ENCODE results near the gene CYP26A1.

CYP26A1 gene

DNA sequence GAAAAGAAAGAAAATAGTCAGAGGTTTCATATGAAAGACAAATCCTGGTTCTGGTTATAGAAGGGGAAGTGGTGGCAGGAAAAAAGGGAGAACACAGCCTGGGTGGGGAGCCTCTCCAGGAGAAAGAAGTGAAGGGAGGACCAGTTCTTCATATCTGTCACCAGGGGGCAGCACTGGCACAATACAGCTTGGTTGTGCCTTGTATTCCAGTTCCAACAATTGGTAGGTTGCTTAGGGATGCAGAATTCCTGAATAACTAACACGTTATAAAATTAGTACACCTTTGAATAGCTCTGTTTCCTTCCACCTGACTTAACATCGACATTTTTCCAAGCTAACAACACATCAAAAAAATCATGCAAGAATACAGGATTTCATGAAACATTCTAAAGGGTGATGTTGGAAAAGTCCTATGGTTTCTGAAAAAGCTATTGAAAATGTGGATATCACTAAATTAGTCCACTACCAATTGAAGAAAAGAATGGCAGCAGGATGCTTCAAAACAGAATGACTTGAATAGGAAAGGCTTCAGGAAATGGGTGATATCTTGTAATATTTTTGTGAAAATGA is 52.9 kb downstream of the CYP26A1 start:
- Histone ChIP-seq H3K27me3 (no peaks in the 10 kb centered on the region), H3K27ac (no peak overlapping the region), H3K36me3 (no peaks in the 10 kb centered on the region), H3K4me3 (ENCODE audit: low read depth in 1 of 2, low read length in 1 of 2) (no peak overlapping the region), H3K4me1 (ENCODE audit: control insufficient read depth in 1 of 2, insufficient read depth in 1 of 2, low read depth in 1 of 2, low read length in 1 of 2) (no peaks in the 10 kb centered on the region), H3K9me3 (no peaks in the 10 kb centered on the region)
- TF ChIP-seq, protein P1, sequence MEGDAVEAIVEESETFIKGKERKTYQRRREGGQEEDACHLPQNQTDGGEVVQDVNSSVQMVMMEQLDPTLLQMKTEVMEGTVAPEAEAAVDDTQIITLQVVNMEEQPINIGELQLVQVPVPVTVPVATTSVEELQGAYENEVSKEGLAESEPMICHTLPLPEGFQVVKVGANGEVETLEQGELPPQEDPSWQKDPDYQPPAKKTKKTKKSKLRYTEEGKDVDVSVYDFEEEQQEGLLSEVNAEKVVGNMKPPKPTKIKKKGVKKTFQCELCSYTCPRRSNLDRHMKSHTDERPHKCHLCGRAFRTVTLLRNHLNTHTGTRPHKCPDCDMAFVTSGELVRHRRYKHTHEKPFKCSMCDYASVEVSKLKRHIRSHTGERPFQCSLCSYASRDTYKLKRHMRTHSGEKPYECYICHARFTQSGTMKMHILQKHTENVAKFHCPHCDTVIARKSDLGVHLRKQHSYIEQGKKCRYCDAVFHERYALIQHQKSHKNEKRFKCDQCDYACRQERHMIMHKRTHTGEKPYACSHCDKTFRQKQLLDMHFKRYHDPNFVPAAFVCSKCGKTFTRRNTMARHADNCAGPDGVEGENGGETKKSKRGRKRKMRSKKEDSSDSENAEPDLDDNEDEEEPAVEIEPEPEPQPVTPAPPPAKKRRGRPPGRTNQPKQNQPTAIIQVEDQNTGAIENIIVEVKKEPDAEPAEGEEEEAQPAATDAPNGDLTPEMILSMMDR (IDR thresholded peaks at IDR 0.05), result no peak

Data from neutrophil (primary cell).